H1 (cell line): Measurements from ENCODE around the gene LRRC40.

Source experiments
- BCL11A ChIP-seq, 2 experiments: IDR thresholded peaks; one replicate each; pipeline ENCODE4 v1.6.1; 2011; ENCODE audit warnings: low read depth in 2 of 2, low read length in 2 of 2, mild to moderate bottlenecking in 2 of 2
- EGR1 ChIP-seq: IDR thresholded peaks from 2 replicates; pipeline ENCODE4 v1.6.1; 2011; ENCODE audit warnings: low read depth, low read length, borderline replicate concordance
- GTF2F1 ChIP-seq: IDR thresholded peaks from 2 replicates; pipeline ENCODE4 v1.6.1; 2012; ENCODE audit warnings: low read depth, low read length, improper control_type of control experiment, borderline replicate concordance
- SP4 ChIP-seq: IDR thresholded peaks from 2 replicates; pipeline ENCODE4 v1.6.1; 2012; ENCODE audit warnings: low read length, inconsistent platforms
- SUZ12 ChIP-seq: fragments of 200-600 bp; sonication (generic); IDR thresholded peaks from 2 replicates; pipeline ENCODE4 v1.6.1; 2012; ENCODE audit warnings: mild to moderate bottlenecking, inconsistent platforms, low read length, moderate library complexity, mixed read lengths
- YY1 ChIP-seq: IDR thresholded peaks from 2 replicates; pipeline ENCODE4 v1.6.1; 2011; ENCODE audit warnings: low read depth, mild to moderate bottlenecking, low read length
- TF ChIP-seq, protein P1 (sequence below), 3 experiments: IDR thresholded peaks; 1 replicate in 2 of 3; 2 replicates in 1 of 3; pipeline versions ENCODE4 v1.5.1 to v1.6.1; 2011; ENCODE audit warnings: low read length in 3 of 3, mild to moderate bottlenecking in 3 of 3, inconsistent platforms in 2 of 3, low read depth in 1 of 3, moderate library complexity in 1 of 3; ENCODE audit not compliant: insufficient read depth in 1 of 3; ENCODE audit errors: control extremely low read depth in 1 of 3

- TF ChIP-seq SP4 = no peak
- no peak for TF ChIP-seq BCL11A (IDR thresholded peaks at IDR 0.05; ENCODE audit: low read depth in 2 of 2, low read length in 2 of 2)
- TF ChIP-seq, protein P1, sequence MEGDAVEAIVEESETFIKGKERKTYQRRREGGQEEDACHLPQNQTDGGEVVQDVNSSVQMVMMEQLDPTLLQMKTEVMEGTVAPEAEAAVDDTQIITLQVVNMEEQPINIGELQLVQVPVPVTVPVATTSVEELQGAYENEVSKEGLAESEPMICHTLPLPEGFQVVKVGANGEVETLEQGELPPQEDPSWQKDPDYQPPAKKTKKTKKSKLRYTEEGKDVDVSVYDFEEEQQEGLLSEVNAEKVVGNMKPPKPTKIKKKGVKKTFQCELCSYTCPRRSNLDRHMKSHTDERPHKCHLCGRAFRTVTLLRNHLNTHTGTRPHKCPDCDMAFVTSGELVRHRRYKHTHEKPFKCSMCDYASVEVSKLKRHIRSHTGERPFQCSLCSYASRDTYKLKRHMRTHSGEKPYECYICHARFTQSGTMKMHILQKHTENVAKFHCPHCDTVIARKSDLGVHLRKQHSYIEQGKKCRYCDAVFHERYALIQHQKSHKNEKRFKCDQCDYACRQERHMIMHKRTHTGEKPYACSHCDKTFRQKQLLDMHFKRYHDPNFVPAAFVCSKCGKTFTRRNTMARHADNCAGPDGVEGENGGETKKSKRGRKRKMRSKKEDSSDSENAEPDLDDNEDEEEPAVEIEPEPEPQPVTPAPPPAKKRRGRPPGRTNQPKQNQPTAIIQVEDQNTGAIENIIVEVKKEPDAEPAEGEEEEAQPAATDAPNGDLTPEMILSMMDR (IDR thresholded peaks at IDR 0.05; ENCODE audit: control extremely low read depth in 1 of 3, insufficient read depth in 1 of 3, low read depth in 1 of 3, low read length in 3 of 3) = no peak
- TF ChIP-seq SUZ12 = no peak
- TF ChIP-seq EGR1 = no peak
- TF ChIP-seq GTF2F1 = no peak
- TF ChIP-seq YY1 = no peak
These were observed 90.1 kb downstream of the LRRC40 start for GRCh38 chr1:70115315-70115714.
